PC-3 (cell line): ENCODE results near the gene HHAT. TPM values are rescaled to one million over a fixed set of nuclear protein-coding genes. Genes with fewer than 3 reads are reported as not detected.

Source experiments
- ATAC-seq: fragments of 200-7000 bp; cut with Tn5 transposase; 2 replicates; pipeline ENCODE4 v1.9.1; 2020; ENCODE audit warnings: mild to moderate bottlenecking, moderate library complexity
- BruUV-seq: library from RNA; stranded (reverse); fragments of 400-500 nt; replicated peaks from 2 replicates; lab custom pipeline; 2021; lab: Mats Ljungman, UMichigan
- CTCF ChIA-PET: fragments of 300-600 bp; sonication (Branson Sonifier 250); formaldehyde crosslinking; loops from one replicate; lab custom pipeline; 2022; ENCODE audit warnings: antibody characterized with exemption; lab: Charles Lee
- POLR2A ChIA-PET: fragments of 300-600 bp; sonication (Branson Sonifier 250); formaldehyde crosslinking; loops from one replicate; lab custom pipeline; 2022; ENCODE audit warnings: antibody characterized with exemption; ENCODE audit not compliant: unreplicated experiment; lab: Charles Lee
- DNase-seq: peaks from one replicate; pipeline ENCODE4 v3.0.0-alpha.2; 2015
- H2AFZ ChIP-seq: fragments of 300-600 bp; sonication (generic); 2 replicates; pipeline ENCODE4 v1.6.0; 2016; ENCODE audit warnings: antibody characterized with exemption, low read length
- H3F3A ChIP-seq: fragments of 300-600 bp; sonication (generic); one replicate; pipeline ENCODE4 v1.6.0; 2017; ENCODE audit warnings: antibody characterized with exemption, low read length, control low read depth, mild to moderate bottlenecking; ENCODE audit not compliant: unreplicated experiment
- H3K27ac ChIP-seq: fragments of 300-600 bp; sonication (generic); 2 replicates; pipeline ENCODE4 v1.5.1; 2016; ENCODE audit warnings: mild to moderate bottlenecking, low read length
- H3K27me3 ChIP-seq: fragments of 300-600 bp; sonication (generic); 2 replicates; pipeline ENCODE4 v1.6.1; 2016; ENCODE audit warnings: low read length, mixed read lengths
- H3K36me3 ChIP-seq: fragments of 300-600 bp; sonication (generic); 2 replicates; pipeline ENCODE4 v1.6.1; 2016; ENCODE audit warnings: low read depth, mixed run types, low read length, mixed read lengths
- H3K4me1 ChIP-seq: fragments of 300-600 bp; sonication (generic); 2 replicates; pipeline ENCODE4 v1.5.1; 2016; ENCODE audit warnings: low read length; ENCODE audit not compliant: insufficient read depth
- H3K4me2 ChIP-seq: fragments of 300-600 bp; sonication (generic); 2 replicates; pipeline ENCODE4 v1.6.0; 2016; ENCODE audit warnings: low read length
- H3K4me3 ChIP-seq: fragments of 300-600 bp; sonication (generic); 2 replicates; pipeline ENCODE4 v1.5.1; 2016; ENCODE audit warnings: mild to moderate bottlenecking, low read length, mixed read lengths
- H3K79me2 ChIP-seq: fragments of 300-600 bp; sonication (generic); 2 replicates; pipeline ENCODE4 v1.6.1; 2017; ENCODE audit warnings: low read length, mixed read lengths
- H3K9ac ChIP-seq: fragments of 300-600 bp; sonication (generic); 2 replicates; pipeline ENCODE4 v1.6.0; 2016; ENCODE audit warnings: mild to moderate bottlenecking, low read length
- H3K9me2 ChIP-seq: fragments of 300-600 bp; sonication (generic); replicated peaks from 2 replicates; pipeline ENCODE4 v1.6.1; 2016; ENCODE audit warnings: mixed run types, low read length, mixed read lengths
- H3K9me3 ChIP-seq: fragments of 300-600 bp; sonication (generic); 2 replicates; pipeline ENCODE4 v1.6.1; 2016; ENCODE audit warnings: low read length, mixed read lengths
- H4K20me1 ChIP-seq: fragments of 300-600 bp; sonication (generic); 2 replicates; pipeline ENCODE4 v1.6.1; 2016; ENCODE audit warnings: low read length, mixed read lengths
- EZH2 ChIP-seq: fragments of 300-600 bp; sonication (generic); IDR thresholded peaks from one replicate; pipeline ENCODE4 v1.6.1; 2017; ENCODE audit warnings: antibody characterized with exemption, mild to moderate bottlenecking, low read length; ENCODE audit not compliant: unreplicated experiment
- EZH2phosphoT487 ChIP-seq: fragments of 300-600 bp; sonication (generic); IDR thresholded peaks from 2 replicates; pipeline ENCODE4 v1.6.1; 2018; ENCODE audit warnings: mild to moderate bottlenecking, antibody characterized with exemption, low read length, borderline replicate concordance
- intact Hi-C: fragments of 100-400 bp; cut with micrococcal nuclease; formaldehyde crosslinking; loops from 2 replicates; pipeline ENCODE4 v1.9.0; 2023
- total RNA-seq: library from RNA; depleted of rRNA; stranded (reverse); fragments of >200 nt; gene quantifications from 2 replicates; pipeline ENCODE4 v1.2.3, GENCODE V29; 2014
- TF ChIP-seq, protein P1 (sequence below): fragments of 300-600 bp; sonication (generic); conservative IDR thresholded peaks from 2 replicates; pipeline ENCODE4 v1.5.1; 2017; ENCODE audit warnings: antibody characterized with exemption, low read depth, mild to moderate bottlenecking, low read length

HHAT gene
- total RNA-seq, 1 experiment from 2014 or later = 3.4 TPM

DNA sequence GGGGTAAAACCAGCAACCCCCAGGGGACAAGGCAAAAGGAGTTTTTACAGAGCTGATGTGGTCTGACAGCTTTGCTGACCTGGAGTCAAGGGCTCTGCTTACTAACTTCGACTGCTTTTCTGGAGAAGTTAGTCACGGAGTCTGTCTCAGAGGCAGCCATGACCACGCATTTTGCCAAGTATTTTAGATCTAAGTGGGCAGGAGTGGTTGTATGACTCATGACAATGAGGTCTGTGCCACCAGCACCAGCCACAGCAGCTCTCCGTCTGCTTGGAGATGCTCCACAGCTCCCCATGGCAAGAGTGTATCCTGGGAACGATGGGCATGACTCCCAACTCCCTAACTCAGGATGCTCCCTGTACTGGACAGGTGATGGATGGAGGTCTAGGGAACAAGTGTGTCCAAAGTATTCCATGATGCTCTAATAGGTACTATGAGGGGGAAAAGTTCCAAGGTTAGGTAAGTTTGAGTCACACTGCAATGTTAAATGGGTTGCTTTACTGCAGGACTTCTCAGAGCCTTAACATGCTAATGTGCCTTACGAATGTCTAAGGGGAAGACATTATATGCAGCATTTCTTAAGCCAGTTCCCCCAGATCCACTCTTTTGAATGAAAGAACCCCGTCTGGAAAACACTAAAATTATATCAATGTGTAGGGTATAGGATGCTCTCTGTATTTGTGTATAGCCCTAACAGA is 359.0 kb downstream of the HHAT start:
- Histone ChIP-seq H3K27ac (no peak overlapping the region), H3K9me2 (no peaks in the 10 kb centered on the region), H3K4me2 (no peak overlapping the region), H3K4me3 (no peak overlapping the region), H3K27me3 (peaks cover 8% of the 10 kb centered on the region; the same call in 1 of the 2 replicates), H3K9ac (no peak overlapping the region), H3K9me3 (peaks cover 2% of the 10 kb centered on the region; the same call in 1 of the 2 replicates), H3K36me3 (no peaks in the 10 kb centered on the region), H4K20me1 (no peaks in the 10 kb centered on the region), H3K79me2 (no peaks in the 10 kb centered on the region), H2AFZ (no peak overlapping the region), H3K4me1 (no peaks in the 10 kb centered on the region), H3F3A (no peaks in the 10 kb centered on the region)
- ChIA-PET POLR2A (no interaction called here), CTCF (no interaction called here)
- TF ChIP-seq EZH2phosphoT487 = no peak
- TF ChIP-seq, protein P1, sequence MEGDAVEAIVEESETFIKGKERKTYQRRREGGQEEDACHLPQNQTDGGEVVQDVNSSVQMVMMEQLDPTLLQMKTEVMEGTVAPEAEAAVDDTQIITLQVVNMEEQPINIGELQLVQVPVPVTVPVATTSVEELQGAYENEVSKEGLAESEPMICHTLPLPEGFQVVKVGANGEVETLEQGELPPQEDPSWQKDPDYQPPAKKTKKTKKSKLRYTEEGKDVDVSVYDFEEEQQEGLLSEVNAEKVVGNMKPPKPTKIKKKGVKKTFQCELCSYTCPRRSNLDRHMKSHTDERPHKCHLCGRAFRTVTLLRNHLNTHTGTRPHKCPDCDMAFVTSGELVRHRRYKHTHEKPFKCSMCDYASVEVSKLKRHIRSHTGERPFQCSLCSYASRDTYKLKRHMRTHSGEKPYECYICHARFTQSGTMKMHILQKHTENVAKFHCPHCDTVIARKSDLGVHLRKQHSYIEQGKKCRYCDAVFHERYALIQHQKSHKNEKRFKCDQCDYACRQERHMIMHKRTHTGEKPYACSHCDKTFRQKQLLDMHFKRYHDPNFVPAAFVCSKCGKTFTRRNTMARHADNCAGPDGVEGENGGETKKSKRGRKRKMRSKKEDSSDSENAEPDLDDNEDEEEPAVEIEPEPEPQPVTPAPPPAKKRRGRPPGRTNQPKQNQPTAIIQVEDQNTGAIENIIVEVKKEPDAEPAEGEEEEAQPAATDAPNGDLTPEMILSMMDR = no peak
- no peak for TF ChIP-seq EZH2
- no peak for ATAC-seq
- intact Hi-C loops = no loop called here
- BruUV-seq = no TSS peak
- DNase-seq = peak; percentile 27

DNA sequence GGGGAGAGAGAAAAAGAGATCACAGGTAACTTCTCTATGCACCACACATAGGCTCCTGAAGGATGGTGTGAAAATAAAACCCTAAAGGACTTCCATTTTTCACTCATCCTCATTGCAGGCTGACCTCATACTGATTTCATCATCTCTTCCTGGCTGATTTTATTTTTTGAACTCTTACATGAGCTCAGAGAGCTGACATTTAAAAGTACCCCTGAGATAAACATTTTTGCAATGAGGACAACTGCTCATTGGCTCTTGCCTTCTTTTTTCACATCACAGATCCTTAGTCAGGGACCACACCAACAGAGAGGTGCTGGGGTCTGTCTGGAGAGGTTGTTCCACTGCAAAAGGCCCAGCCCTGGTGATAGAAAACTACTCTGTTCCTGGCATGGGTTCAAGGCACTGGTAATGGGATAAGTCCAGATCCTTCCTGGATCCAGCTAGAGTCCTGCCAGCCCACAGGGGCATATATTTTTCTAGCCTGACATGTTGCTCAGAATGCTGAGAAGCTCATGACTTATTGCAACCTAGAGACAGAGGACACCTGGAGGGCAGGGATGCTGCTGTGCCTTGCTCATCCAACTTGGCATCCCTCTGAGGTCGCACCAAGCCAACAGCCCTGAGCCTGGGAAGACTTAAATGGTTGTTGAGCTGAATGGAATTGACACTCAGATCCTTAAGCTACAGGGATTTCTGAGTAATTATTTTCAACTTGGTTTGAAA is 360.0 kb downstream of the HHAT start:
- H3K4me1 ChIP-seq = no peaks in the 10 kb centered on the region
- H3K4me3 ChIP-seq = no peak overlapping the region
- intact Hi-C loops = no loop called here
- ChIA-PET CTCF (no interaction called here), POLR2A (no interaction called here)
- H3K9me2 ChIP-seq = no peaks in the 10 kb centered on the region
- BruUV-seq = no TSS peak
- H3K4me2 ChIP-seq = no peak overlapping the region
- H4K20me1 ChIP-seq = no peaks in the 10 kb centered on the region
- no peaks in the 10 kb centered on the region for H3K36me3 ChIP-seq
- no peak for TF ChIP-seq EZH2phosphoT487
- TF ChIP-seq, protein P1 = no peak
- TF ChIP-seq EZH2 = no peak
- peaks cover 14% of the 10 kb centered on the region; the same call in 1 of the 2 replicates for H3K27me3 ChIP-seq
- H3K9ac ChIP-seq = no peak overlapping the region
- no peak for ATAC-seq
- no peaks in the 10 kb centered on the region for H3K79me2 ChIP-seq
- H3K27ac ChIP-seq = no peak overlapping the region
- DNase-seq = no peak
- peaks cover 2% of the 10 kb centered on the region; the same call in 1 of the 2 replicates for H3K9me3 ChIP-seq
- no peaks in the 10 kb centered on the region for H3F3A ChIP-seq
- H2AFZ ChIP-seq = no peak overlapping the region
